Measurements from ENCODE around the gene FAM228B.

- TF ChIP-seq CTCF (IDR thresholded peaks at IDR 0.05 in 4 of 5, conservative IDR thresholded peaks at IDR 0.05 in 1 of 5) (no peak), POLR2A (IDR thresholded peaks at IDR 0.05) (no peak)
Measured at GRCh38 chr2:24203787-24204150, 80.5 kb downstream of the FAM228B start.

All from gastrocnemius medialis (tissue), 4 donors.